Kasumi-1 (cell line): ENCODE measurements around the gene MKLN1.
"Not testable (repeated sequence)": the region's sequence is repeated elsewhere in the genome, so short reads cannot be mapped to it uniquely, and the experiment has no call there.

Source experiments
- DNase-seq, 2 experiments: peaks; one replicate each; lab custom pipeline; 2025; lab: John Stamatoyannopoulos, UW

MKLN1 gene

GRCh38 chr7:131462715-131463114 is 135.0 kb downstream of the MKLN1 start:
- DNase-seq = not testable (repeated sequence)

- DNase-seq = no peak
Observed at GRCh38 chr7:131466735-131467365, 139.2 kb downstream of the MKLN1 start.

- DNase-seq = no peak
Observed at GRCh38 chr7:131467788-131468187, 140.1 kb downstream of the MKLN1 start.

GRCh38 chr7:131471250-131472004 is 143.8 kb downstream of the MKLN1 start:
- DNase-seq = no peak

GRCh38 chr7:131476740-131477139 is 149.1 kb downstream of the MKLN1 start:
- no peak for DNase-seq

GRCh38 chr7:131480384-131481315 is 153.0 kb downstream of the MKLN1 start:
- DNase-seq = no peak

- DNase-seq = peak in 1 of 2 experiments; percentile 3
Observed at GRCh38 chr7:131482800-131483199, 155.1 kb downstream of the MKLN1 start.

- no peak for DNase-seq
Observed at GRCh38 chr7:131483586-131483985, 155.9 kb downstream of the MKLN1 start.

- no peak for DNase-seq
Observed at GRCh38 chr7:131486346-131486745, 158.7 kb downstream of the MKLN1 start.

GRCh38 chr7:131487217-131487616 is 159.5 kb downstream of the MKLN1 start:
- no peak for DNase-seq

GRCh38 chr7:131488361-131488760 is 160.7 kb downstream of the MKLN1 start:
- DNase-seq = peak; percentile 18 to 50

- no peak for DNase-seq
Observed at GRCh38 chr7:131489196-131489595, 161.5 kb downstream of the MKLN1 start.

- DNase-seq = no peak
Observed at GRCh38 chr7:131489881-131490280, 162.2 kb downstream of the MKLN1 start.

GRCh38 chr7:131493081-131493480 is 165.4 kb downstream of the MKLN1 start:
- no peak for DNase-seq

GRCh38 chr7:131493581-131493980 is 165.9 kb downstream of the MKLN1 start:
- DNase-seq = no peak

GRCh38 chr7:131494182-131494581 is 166.5 kb downstream of the MKLN1 start:
- DNase-seq = no peak

- DNase-seq = no peak
Observed at GRCh38 chr7:131495669-131496498, 168.2 kb downstream of the MKLN1 start.

- DNase-seq = no peak
Observed at GRCh38 chr7:131497454-131497853, 169.8 kb downstream of the MKLN1 start.

- DNase-seq = no peak
Observed at GRCh38 chr7:131498237-131498885, 170.7 kb downstream of the MKLN1 start.

- no peak for DNase-seq
Observed at GRCh38 chr7:131499801-131500200, 172.1 kb downstream of the MKLN1 start.

GRCh38 chr7:131500357-131500756 is 172.7 kb downstream of the MKLN1 start:
- no peak for DNase-seq
